H1 (cell line): ENCODE data around the gene ANAPC2. TPM values are rescaled to one million over a fixed set of nuclear protein-coding genes. Genes with fewer than 3 reads are reported as not detected.

Source experiments
- KDM1A ChIP-seq: fragments of 200-600, 300-600 bp; sonication (generic); IDR thresholded peaks from 2 replicates; pipeline ENCODE4 v1.7.1; 2016; ENCODE audit warnings: mild to moderate bottlenecking, low read length, borderline replicate concordance
- MAFK ChIP-seq: IDR thresholded peaks from 2 replicates; pipeline ENCODE4 v1.6.1; 2012; ENCODE audit warnings: low read depth, mild to moderate bottlenecking, improper control_type of control experiment, low read length
- POLR2A ChIP-seq, 2 experiments: IDR thresholded peaks; 1 replicate in 1 of 2; 2 replicates in 1 of 2; pipeline ENCODE4 v1.6.1; 2011; ENCODE audit warnings: low read depth in 2 of 2, low read length in 2 of 2, mild to moderate bottlenecking in 2 of 2; ENCODE audit errors: control extremely low read depth in 1 of 2
- POLR2AphosphoS5 ChIP-seq: IDR thresholded peaks from 2 replicates; pipeline ENCODE4 v1.6.1; 2011; ENCODE audit warnings: low read depth, low read length
- RAD21 ChIP-seq, 2 experiments: IDR thresholded peaks in 1 of 2; conservative IDR thresholded peaks in 1 of 2; 2 replicates each; pipeline ENCODE4 v1.6.1; 2011; ENCODE audit warnings: low read depth in 2 of 2, low read length in 2 of 2, improper control_type of control experiment in 1 of 2, inconsistent platforms in 1 of 2, mild to moderate bottlenecking in 1 of 2, moderate library complexity in 1 of 2
- TAF1 ChIP-seq: IDR thresholded peaks from 2 replicates; pipeline ENCODE4 v1.6.1; 2011; ENCODE audit warnings: mild to moderate bottlenecking, low read depth, low read length
- TCF12 ChIP-seq: IDR thresholded peaks from 2 replicates; pipeline ENCODE4 v1.6.1; 2011; ENCODE audit warnings: low read depth, mild to moderate bottlenecking, low read length
- USF2 ChIP-seq: IDR thresholded peaks from 2 replicates; pipeline ENCODE4 v1.6.1; 2011; ENCODE audit warnings: low read length, improper control_type of control experiment
- polyA plus RNA-seq, 7 experiments: library from polyadenylated mRNA; depleted of rRNA in 3 of 7; stranded (reverse) in 5 of 7; unstranded in 2 of 7; fragments of >200 nt in 5 of 7; fragments of 200-250 nt in 2 of 7; gene quantifications; 1 replicate in 5 of 7; 2 replicates in 1 of 7; 4 replicates in 1 of 7; pipeline versions ENCODE4 v1.2.1 to v1.2.3, GENCODE V29; 2011 to 2013; ENCODE audit warnings: missing spikeins in 2 of 7, mixed read lengths in 2 of 7
- total RNA-seq: library from RNA; stranded (reverse); fragmentation: NEBNext Ultra II Directional; extraction: Animal tissue kit (Norgen Biotek cat#: 25700); gene quantifications from 2 replicates; pipeline ENCODE4 v1.2.1, GENCODE V29; 2021
- TF ChIP-seq, protein P1 (sequence below): fragments of 300-600 bp; sonication (generic); IDR thresholded peaks from 2 replicates; pipeline ENCODE4 v1.7.1; 2012; ENCODE audit warnings: low read length, moderate library complexity, mild to moderate bottlenecking, inconsistent platforms; ENCODE audit not compliant: insufficient replicate concordance
- TF ChIP-seq, protein P2 (sequence below): IDR thresholded peaks from 2 replicates; pipeline ENCODE4 v1.6.1; 2012; ENCODE audit warnings: inconsistent platforms

Gene ANAPC2
- total and polyA plus RNA-seq, 2 of the 8 experiments (the other 6 are each of a cell fraction or from before 2014, with no cell fraction given): 30.2 to 37.7 TPM

- TF ChIP-seq, protein P1, sequence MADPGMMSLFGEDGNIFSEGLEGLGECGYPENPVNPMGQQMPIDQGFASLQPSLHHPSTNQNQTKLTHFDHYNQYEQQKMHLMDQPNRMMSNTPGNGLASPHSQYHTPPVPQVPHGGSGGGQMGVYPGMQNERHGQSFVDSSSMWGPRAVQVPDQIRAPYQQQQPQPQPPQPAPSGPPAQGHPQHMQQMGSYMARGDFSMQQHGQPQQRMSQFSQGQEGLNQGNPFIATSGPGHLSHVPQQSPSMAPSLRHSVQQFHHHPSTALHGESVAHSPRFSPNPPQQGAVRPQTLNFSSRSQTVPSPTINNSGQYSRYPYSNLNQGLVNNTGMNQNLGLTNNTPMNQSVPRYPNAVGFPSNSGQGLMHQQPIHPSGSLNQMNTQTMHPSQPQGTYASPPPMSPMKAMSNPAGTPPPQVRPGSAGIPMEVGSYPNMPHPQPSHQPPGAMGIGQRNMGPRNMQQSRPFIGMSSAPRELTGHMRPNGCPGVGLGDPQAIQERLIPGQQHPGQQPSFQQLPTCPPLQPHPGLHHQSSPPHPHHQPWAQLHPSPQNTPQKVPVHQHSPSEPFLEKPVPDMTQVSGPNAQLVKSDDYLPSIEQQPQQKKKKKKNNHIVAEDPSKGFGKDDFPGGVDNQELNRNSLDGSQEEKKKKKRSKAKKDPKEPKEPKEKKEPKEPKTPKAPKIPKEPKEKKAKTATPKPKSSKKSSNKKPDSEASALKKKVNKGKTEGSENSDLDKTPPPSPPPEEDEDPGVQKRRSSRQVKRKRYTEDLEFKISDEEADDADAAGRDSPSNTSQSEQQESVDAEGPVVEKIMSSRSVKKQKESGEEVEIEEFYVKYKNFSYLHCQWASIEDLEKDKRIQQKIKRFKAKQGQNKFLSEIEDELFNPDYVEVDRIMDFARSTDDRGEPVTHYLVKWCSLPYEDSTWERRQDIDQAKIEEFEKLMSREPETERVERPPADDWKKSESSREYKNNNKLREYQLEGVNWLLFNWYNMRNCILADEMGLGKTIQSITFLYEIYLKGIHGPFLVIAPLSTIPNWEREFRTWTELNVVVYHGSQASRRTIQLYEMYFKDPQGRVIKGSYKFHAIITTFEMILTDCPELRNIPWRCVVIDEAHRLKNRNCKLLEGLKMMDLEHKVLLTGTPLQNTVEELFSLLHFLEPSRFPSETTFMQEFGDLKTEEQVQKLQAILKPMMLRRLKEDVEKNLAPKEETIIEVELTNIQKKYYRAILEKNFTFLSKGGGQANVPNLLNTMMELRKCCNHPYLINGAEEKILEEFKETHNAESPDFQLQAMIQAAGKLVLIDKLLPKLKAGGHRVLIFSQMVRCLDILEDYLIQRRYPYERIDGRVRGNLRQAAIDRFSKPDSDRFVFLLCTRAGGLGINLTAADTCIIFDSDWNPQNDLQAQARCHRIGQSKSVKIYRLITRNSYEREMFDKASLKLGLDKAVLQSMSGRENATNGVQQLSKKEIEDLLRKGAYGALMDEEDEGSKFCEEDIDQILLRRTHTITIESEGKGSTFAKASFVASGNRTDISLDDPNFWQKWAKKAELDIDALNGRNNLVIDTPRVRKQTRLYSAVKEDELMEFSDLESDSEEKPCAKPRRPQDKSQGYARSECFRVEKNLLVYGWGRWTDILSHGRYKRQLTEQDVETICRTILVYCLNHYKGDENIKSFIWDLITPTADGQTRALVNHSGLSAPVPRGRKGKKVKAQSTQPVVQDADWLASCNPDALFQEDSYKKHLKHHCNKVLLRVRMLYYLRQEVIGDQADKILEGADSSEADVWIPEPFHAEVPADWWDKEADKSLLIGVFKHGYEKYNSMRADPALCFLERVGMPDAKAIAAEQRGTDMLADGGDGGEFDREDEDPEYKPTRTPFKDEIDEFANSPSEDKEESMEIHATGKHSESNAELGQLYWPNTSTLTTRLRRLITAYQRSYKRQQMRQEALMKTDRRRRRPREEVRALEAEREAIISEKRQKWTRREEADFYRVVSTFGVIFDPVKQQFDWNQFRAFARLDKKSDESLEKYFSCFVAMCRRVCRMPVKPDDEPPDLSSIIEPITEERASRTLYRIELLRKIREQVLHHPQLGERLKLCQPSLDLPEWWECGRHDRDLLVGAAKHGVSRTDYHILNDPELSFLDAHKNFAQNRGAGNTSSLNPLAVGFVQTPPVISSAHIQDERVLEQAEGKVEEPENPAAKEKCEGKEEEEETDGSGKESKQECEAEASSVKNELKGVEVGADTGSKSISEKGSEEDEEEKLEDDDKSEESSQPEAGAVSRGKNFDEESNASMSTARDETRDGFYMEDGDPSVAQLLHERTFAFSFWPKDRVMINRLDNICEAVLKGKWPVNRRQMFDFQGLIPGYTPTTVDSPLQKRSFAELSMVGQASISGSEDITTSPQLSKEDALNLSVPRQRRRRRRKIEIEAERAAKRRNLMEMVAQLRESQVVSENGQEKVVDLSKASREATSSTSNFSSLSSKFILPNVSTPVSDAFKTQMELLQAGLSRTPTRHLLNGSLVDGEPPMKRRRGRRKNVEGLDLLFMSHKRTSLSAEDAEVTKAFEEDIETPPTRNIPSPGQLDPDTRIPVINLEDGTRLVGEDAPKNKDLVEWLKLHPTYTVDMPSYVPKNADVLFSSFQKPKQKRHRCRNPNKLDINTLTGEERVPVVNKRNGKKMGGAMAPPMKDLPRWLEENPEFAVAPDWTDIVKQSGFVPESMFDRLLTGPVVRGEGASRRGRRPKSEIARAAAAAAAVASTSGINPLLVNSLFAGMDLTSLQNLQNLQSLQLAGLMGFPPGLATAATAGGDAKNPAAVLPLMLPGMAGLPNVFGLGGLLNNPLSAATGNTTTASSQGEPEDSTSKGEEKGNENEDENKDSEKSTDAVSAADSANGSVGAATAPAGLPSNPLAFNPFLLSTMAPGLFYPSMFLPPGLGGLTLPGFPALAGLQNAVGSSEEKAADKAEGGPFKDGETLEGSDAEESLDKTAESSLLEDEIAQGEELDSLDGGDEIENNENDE: no peak
- no peak for TF ChIP-seq TAF1
- no peak for TF ChIP-seq KDM1A
- no peak for TF ChIP-seq MAFK
- no peak for TF ChIP-seq USF2
- TF ChIP-seq, protein P2, sequence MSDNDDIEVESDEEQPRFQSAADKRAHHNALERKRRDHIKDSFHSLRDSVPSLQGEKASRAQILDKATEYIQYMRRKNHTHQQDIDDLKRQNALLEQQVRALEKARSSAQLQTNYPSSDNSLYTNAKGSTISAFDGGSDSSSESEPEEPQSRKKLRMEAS: no peak
- TF ChIP-seq POLR2AphosphoS5: no peak
- TF ChIP-seq POLR2A (IDR thresholded peaks at IDR 0.05; ENCODE audit: control extremely low read depth in 1 of 2, low read depth in 2 of 2, low read length in 2 of 2): no peak
- no peak for TF ChIP-seq RAD21 (IDR thresholded peaks at IDR 0.05 in 1 of 2, conservative IDR thresholded peaks at IDR 0.05 in 1 of 2; ENCODE audit: low read depth in 2 of 2, low read length in 2 of 2)
- no peak for TF ChIP-seq TCF12
Observed at GRCh38 chr9:137180491-137180890, 7.9 kb downstream of the ANAPC2 start (continued).
